IMR-90 (cell line): ENCODE results near the gene FAM193A. TPM values are rescaled to one million over a fixed set of nuclear protein-coding genes. Genes with fewer than 3 reads are reported as not detected.

Experiments used
- ATAC-seq: fragments of 200-7000 bp; cut with Tn5 transposase; 2 replicates; pipeline ENCODE4 v1.9.1; 2020; ENCODE audit warnings: low read depth, mild to moderate bottlenecking, moderate library complexity
- BruUV-seq: library from RNA; stranded (reverse); fragments of 400-500 nt; replicated peaks from 2 replicates; lab custom pipeline; 2021; lab: Mats Ljungman, UMichigan
- CTCF ChIA-PET: fragments of 300-600 bp; formaldehyde crosslinking; extraction: SDS; loops from one replicate; lab custom pipeline; 2021; ENCODE audit warnings: antibody characterized with exemption; lab: Yijun Ruan, JAX
- POLR2A ChIA-PET: fragments of 300-600 bp; sonication (Branson Sonifier 250); formaldehyde crosslinking; loops from one replicate; lab custom pipeline; 2022; ENCODE audit warnings: antibody characterized with exemption; ENCODE audit not compliant: unreplicated experiment; lab: Charles Lee
- DNase-seq: peaks from one replicate; pipeline ENCODE4 v3.0.0; 2013
- H2AFZ ChIP-seq: replicated peaks from 2 replicates; pipeline ENCODE3; 2013; ENCODE audit warnings: low read length, mild to moderate bottlenecking; ENCODE audit not compliant: poor library complexity
- H2AK5ac ChIP-seq: 2 replicates; pipeline ENCODE4 v1.6.1; 2013; ENCODE audit warnings: low read depth, low read length, inconsistent platforms
- H2AK9ac ChIP-seq: replicated peaks from 2 replicates; pipeline ENCODE3; 2013; ENCODE audit warnings: mild to moderate bottlenecking, low read depth, low read length, moderate library complexity; ENCODE audit not compliant: poor library complexity
- H2BK120ac ChIP-seq: 2 replicates; pipeline ENCODE4 v1.6.1; 2013; ENCODE audit warnings: low read depth, low read length, inconsistent platforms
- H2BK15ac ChIP-seq: 3 replicates; pipeline ENCODE4 v1.6.1; 2013; ENCODE audit warnings: low read depth, low read length, inconsistent platforms
- H2BK20ac ChIP-seq: 2 replicates; pipeline ENCODE4 v1.6.1; 2013; ENCODE audit warnings: low read depth, mild to moderate bottlenecking, inconsistent platforms, low read length, moderate library complexity
- H2BK5ac ChIP-seq: 2 replicates; pipeline ENCODE4 v1.6.1; 2013; ENCODE audit warnings: mild to moderate bottlenecking, low read depth, low read length, inconsistent platforms; ENCODE audit not compliant: poor library complexity, severe bottlenecking
- H3K14ac ChIP-seq: replicated peaks from 2 replicates; pipeline ENCODE4 v1.6.1; 2013; ENCODE audit warnings: low read depth, low read length, inconsistent platforms
- H3K18ac ChIP-seq: 2 replicates; pipeline ENCODE4 v1.6.1; 2013; ENCODE audit warnings: low read depth, low read length, control low read depth
- H3K23ac ChIP-seq: 2 replicates; pipeline ENCODE4 v1.6.1; 2013; ENCODE audit warnings: low read depth, low read length, inconsistent platforms
- H3K27ac ChIP-seq: 2 replicates; pipeline ENCODE4 v1.5.1; 2013; ENCODE audit warnings: mild to moderate bottlenecking, control low read depth, low read length; ENCODE audit not compliant: insufficient read depth
- H3K27me3 ChIP-seq: 2 replicates; pipeline ENCODE4 v1.6.1; 2013; ENCODE audit warnings: low read length; ENCODE audit not compliant: control insufficient read depth, insufficient read depth
- H3K36me3 ChIP-seq: 2 replicates; pipeline ENCODE4 v1.6.1; 2013; ENCODE audit warnings: low read length, mixed read lengths; ENCODE audit not compliant: control insufficient read depth, insufficient read depth
- H3K4ac ChIP-seq: 2 replicates; pipeline ENCODE4 v1.6.1; 2013; ENCODE audit warnings: low read depth, low read length, inconsistent platforms
- H3K4me1 ChIP-seq: 2 replicates; pipeline ENCODE4 v1.6.1; 2013; ENCODE audit warnings: low read length, mixed read lengths; ENCODE audit not compliant: control insufficient read depth, insufficient read depth
- H3K4me2 ChIP-seq: 2 replicates; pipeline ENCODE4 v1.6.1; 2013; ENCODE audit warnings: low read depth, mild to moderate bottlenecking, control low read depth, low read length, moderate library complexity
- H3K4me3 ChIP-seq: 2 replicates; pipeline ENCODE4 v1.5.1; 2013; ENCODE audit warnings: low read depth, mild to moderate bottlenecking, control low read depth, low read length, moderate library complexity; ENCODE audit not compliant: insufficient read depth
- H3K56ac ChIP-seq: 2 replicates; pipeline ENCODE4 v1.6.1; 2013; ENCODE audit warnings: low read length, inconsistent platforms; ENCODE audit not compliant: insufficient read depth; ENCODE audit errors: extremely low read depth
- H3K79me1 ChIP-seq, 2 experiments: 2 replicates each; pipeline ENCODE4 v1.6.1; 2013; ENCODE audit warnings: low read length in 2 of 2, inconsistent platforms in 1 of 2, low read depth in 1 of 2
- H3K9ac ChIP-seq: 2 replicates; pipeline ENCODE4 v1.6.1; 2013; ENCODE audit warnings: low read depth, low read length, control low read depth
- H3K9me1 ChIP-seq: 2 replicates; pipeline ENCODE4 v1.6.1; 2013; ENCODE audit warnings: low read length, inconsistent platforms; ENCODE audit not compliant: insufficient read depth
- H3K9me3 ChIP-seq: 2 replicates; pipeline ENCODE4 v1.6.1; 2013; ENCODE audit warnings: low read length; ENCODE audit not compliant: control insufficient read depth, insufficient read depth
- H4K20me1 ChIP-seq: 2 replicates; pipeline ENCODE4 v1.6.1; 2013; ENCODE audit warnings: low read length, inconsistent platforms; ENCODE audit not compliant: insufficient read depth
- H4K5ac ChIP-seq: 2 replicates; pipeline ENCODE4 v1.6.1; 2013; ENCODE audit warnings: mild to moderate bottlenecking, low read depth, low read length, control low read depth
- H4K8ac ChIP-seq, 2 experiments: 2 replicates each; pipeline ENCODE4 v1.6.1; 2013; ENCODE audit warnings: low read depth in 2 of 2, low read length in 2 of 2, control low read depth in 1 of 2, inconsistent platforms in 1 of 2
- H4K91ac ChIP-seq: 2 replicates; pipeline ENCODE4 v1.6.1; 2013; ENCODE audit warnings: low read depth, low read length, inconsistent platforms; ENCODE audit not compliant: insufficient read depth
- BHLHE40 ChIP-seq: fragments of 150-350 bp; IDR thresholded peaks from 2 replicates; pipeline ENCODE4 v1.6.1; 2016; ENCODE audit warnings: mild to moderate bottlenecking, low read depth, low read length
- CEBPB ChIP-seq: IDR thresholded peaks from 2 replicates; pipeline ENCODE4 v1.6.1; 2012; ENCODE audit warnings: low read depth, low read length, improper control_type of control experiment
- CHD1 ChIP-seq: IDR thresholded peaks from 2 replicates; pipeline ENCODE4 v1.6.1; 2012; ENCODE audit warnings: low read depth, low read length, improper control_type of control experiment
- CTCF ChIP-seq: conservative IDR thresholded peaks from 2 replicates; pipeline ENCODE4 v1.5.1; 2012; ENCODE audit warnings: mild to moderate bottlenecking, low read depth, low read length, improper control_type of control experiment
- ELK1 ChIP-seq: fragments of 150-350 bp; IDR thresholded peaks from 2 replicates; pipeline ENCODE4 v1.6.1; 2016; ENCODE audit warnings: low read depth, mild to moderate bottlenecking, low read length, moderate library complexity, borderline replicate concordance
- FOS ChIP-seq: fragments of 150-350 bp; IDR thresholded peaks from 2 replicates; pipeline ENCODE4 v1.6.1; 2016; ENCODE audit warnings: low read depth, low read length
- MAFK ChIP-seq: IDR thresholded peaks from 2 replicates; pipeline ENCODE4 v1.6.1; 2012; ENCODE audit warnings: low read depth, low read length, improper control_type of control experiment
- MAZ ChIP-seq: IDR thresholded peaks from 2 replicates; pipeline ENCODE4 v1.6.1; 2012; ENCODE audit warnings: low read depth, mild to moderate bottlenecking, low read length, improper control_type of control experiment, moderate library complexity, borderline replicate concordance
- MXI1 ChIP-seq: IDR thresholded peaks from 2 replicates; pipeline ENCODE4 v1.6.1; 2012; ENCODE audit warnings: low read depth, mild to moderate bottlenecking, low read length, moderate library complexity, borderline replicate concordance
- NFE2L2 ChIP-seq: fragments of 150-350 bp; IDR thresholded peaks from 2 replicates; pipeline ENCODE4 v1.6.1; 2016; ENCODE audit warnings: low read depth, mild to moderate bottlenecking, low read length
- POLR2A ChIP-seq: IDR thresholded peaks from 2 replicates; pipeline ENCODE4 v1.6.1; 2012; ENCODE audit warnings: mild to moderate bottlenecking, low read depth, low read length
- RAD21 ChIP-seq: IDR thresholded peaks from 2 replicates; pipeline ENCODE4 v1.6.1; 2012; ENCODE audit warnings: low read length, improper control_type of control experiment
- RCOR1 ChIP-seq: IDR thresholded peaks from 2 replicates; pipeline ENCODE4 v1.6.1; 2012; ENCODE audit warnings: mild to moderate bottlenecking, low read length, improper control_type of control experiment; ENCODE audit not compliant: insufficient replicate concordance
- RFX5 ChIP-seq: IDR thresholded peaks from 2 replicates; pipeline ENCODE4 v1.8.0; 2012; ENCODE audit warnings: low read depth, mild to moderate bottlenecking, low read length, moderate library complexity
- SMC3 ChIP-seq: fragments of 150-350 bp; IDR thresholded peaks from 2 replicates; pipeline ENCODE4 v1.6.1; 2016; ENCODE audit warnings: low read depth, mild to moderate bottlenecking, antibody characterized with exemption, low read length, moderate library complexity
- USF2 ChIP-seq: fragments of 150-350 bp; IDR thresholded peaks from 2 replicates; pipeline ENCODE4 v1.6.1; 2017; ENCODE audit warnings: mild to moderate bottlenecking, antibody characterized with exemption, low read length, low read depth
- WGBS, 2 experiments: methylation state at CpG; one replicate each; pipeline versions ENCODE4 v1.1.5 to v1.1.7; 2013; ENCODE audit warnings: missing lambda C conversion rate in 2 of 2; ENCODE audit not compliant: insufficient read length in 1 of 2; ENCODE audit errors: extremely low coverage in 2 of 2; 5-methylcytosine and 5-hydroxymethylcytosine counted together
- dilution Hi-C: fragments of 300-500 bp; cut with HindIII; formaldehyde crosslinking; loops from one replicate; pipeline ENCODE4 v1.14.3; 2018; ENCODE audit warnings: low sequenced_read_pairs; ENCODE audit not compliant: unreplicated experiment
- in situ Hi-C: fragments of 300-500 bp; cut with MboI; formaldehyde crosslinking; loops from 3 replicates; pipeline ENCODE4 v1.14.3; 2019; ENCODE audit warnings: low sequenced_read_pairs, inconsistent platforms, mixed read lengths
- intact Hi-C: fragments of 100-400 bp; cut with micrococcal nuclease; formaldehyde crosslinking; loops from 2 replicates; pipeline ENCODE4 v1.10.0; 2022
- polyA plus RNA-seq, 3 experiments: library from polyadenylated mRNA; depleted of rRNA; stranded (reverse); fragments of >200 nt; gene quantifications; 2 replicates each; pipeline ENCODE4 v1.2.3, GENCODE V29; 2012; ENCODE audit warnings: low replicate concordance in 1 of 3
- total RNA-seq: library from RNA; depleted of rRNA; stranded (reverse); fragments of >200 nt; gene quantifications from 2 replicates; pipeline ENCODE4 v1.2.3, GENCODE V29; 2012

The FAM193A gene
- total and polyA plus RNA-seq, 2 of the 4 experiments (the other 2 are of a cell fraction), result 6.8 to 11.0 TPM

- DNase-seq (no peak), ATAC-seq (no peak)
- Histone ChIP-seq H2BK120ac (no peak overlapping the region), H3K56ac (no peak overlapping the region), H3K14ac (no peak overlapping the region), H3K4me2 (no peak overlapping the region), H4K20me1 (peaks cover 93% of the 10 kb centered on the region), H3K36me3 (no peaks in the 10 kb centered on the region), H2BK20ac (no peak overlapping the region), H3K27ac (no peak overlapping the region), H3K18ac (no peak overlapping the region), H3K9me3 (no peaks in the 10 kb centered on the region), H3K9me1 (peaks cover 42% of the 10 kb centered on the region), H2AK9ac (no peak overlapping the region), H3K4me1 (peaks cover 3% of the 10 kb centered on the region; the same call in 1 of the 2 replicates), H3K79me1 (peaks cover 29 to 85% of the 10 kb centered on the region in 2 experiments), H3K27me3 (no peaks in the 10 kb centered on the region), H4K5ac (no peak overlapping the region), H3K4me3 (no peak overlapping the region), H3K23ac (no peak overlapping the region), H2AK5ac (no peak overlapping the region), H4K8ac (no peak overlapping the region), H3K4ac (no peak overlapping the region), H2AFZ (no peak overlapping the region), H3K9ac (no peak overlapping the region), H4K91ac (no peak overlapping the region), H2BK15ac (no peak overlapping the region), H2BK5ac (no peak overlapping the region)
- TF ChIP-seq MAZ (no peak), FOS (no peak), POLR2A (no peak), USF2 (no peak), RAD21 (no peak), CEBPB (no peak), CTCF (no peak), CHD1 (no peak), BHLHE40 (no peak), MAFK (no peak), SMC3 (no peak), NFE2L2 (no peak), MXI1 (no peak), RFX5 (no peak), ELK1 (no peak), RCOR1 (no peak)
- dilution Hi-C loops, result no loop called here
- no TSS peak for BruUV-seq
- no CpG with 5 or more reads among the region's 4 CpGs for WGBS, 2 experiments
- in situ Hi-C loops, result no loop called here
- POLR2A ChIA-PET, result no interaction called here
- CTCF ChIA-PET, result interaction anchor here (0.6 kb wide), 2 partner anchors 43 to 298 kb away, joined by 3 to 4 read pairs; no protein-coding TSS in a partner anchor
- intact Hi-C loops, result no loop called here
These were observed 36.4 kb downstream of the FAM193A start for GRCh38 chr4:2572866-2573265.
